ENCODE measurements around the gene TMEM123.

Gene TMEM123

GRCh38 chr11:102361086-102362031, 91.2 kb downstream of the TMEM123 start:
- no peak for DNase-seq (ENCODE audit: low read depth, low spot score)

GRCh38 chr11:102360681-102361080, 91.9 kb downstream of the TMEM123 start:
- no peak for DNase-seq (ENCODE audit: low read depth, low spot score)

- DNase-seq (ENCODE audit: low read depth, low spot score), result no peak
Observed at GRCh38 chr11:102359372-102359771, 93.2 kb downstream of the TMEM123 start.

GRCh38 chr11:102357116-102357515, 95.4 kb downstream of the TMEM123 start:
- DNase-seq (ENCODE audit: low read depth, low spot score), result no peak

- DNase-seq (ENCODE audit: low read depth, low spot score), result no peak
Observed at GRCh38 chr11:102347462-102348370, 104.8 kb downstream of the TMEM123 start.

GRCh38 chr11:102346748-102347461, 105.7 kb downstream of the TMEM123 start, which contains the start of gene BIRC2:
Gene BIRC2 (plus strand): TSS chr11:102347214. CDS start chr11:102349855, 2,641 bp downstream.
- peak; percentile 77 for DNase-seq (ENCODE audit: low read depth, low spot score)

- DNase-seq (ENCODE audit: low read depth, low spot score), result no peak
Observed at GRCh38 chr11:102346456-102346747, 106.2 kb downstream of the TMEM123 start.
